Bronchial epithelial cell (primary cell): ENCODE measurements around the gene IYD. TPM values are rescaled to one million over a fixed set of nuclear protein-coding genes. Genes with fewer than 3 reads are reported as not detected.

Experiments used
- DNase-seq: peaks from one replicate; pipeline ENCODE4 v3.0.0-alpha.2; 2010; ENCODE audit warnings: low read depth
- FAIRE-seq: peaks from 2 replicates; lab custom pipeline; 2011; peaks lifted over from hg19 to GRCh38; lab: Jason Lieb, UNC
- H3K27me3 ChIP-seq: 2 replicates; pipeline ENCODE4 v1.5.1; 2011; ENCODE audit warnings: low read length; ENCODE audit not compliant: control insufficient read depth, insufficient read depth
- H3K36me3 ChIP-seq: 2 replicates; pipeline ENCODE4 v1.5.1; 2011; ENCODE audit warnings: low read length; ENCODE audit not compliant: control insufficient read depth, insufficient read depth
- H3K4me3 ChIP-seq: 2 replicates; pipeline ENCODE4 v1.5.1; 2011; ENCODE audit warnings: mild to moderate bottlenecking, low read depth, low read length, control low read depth
- total RNA-seq: library from RNA; depleted of rRNA; stranded (reverse); fragments of >200 nt; gene quantifications from 2 replicates; pipeline ENCODE4 v1.2.1, GENCODE V29; 2014
- TF ChIP-seq, protein P1 (sequence below): IDR thresholded peaks from 2 replicates; pipeline ENCODE4 v1.5.1; 2011; ENCODE audit warnings: mild to moderate bottlenecking, moderate library complexity, low read length, control low read depth, inconsistent platforms; ENCODE audit not compliant: insufficient read depth, severe bottlenecking

IYD gene
- total RNA-seq, 1 donor from 2014 or later, result not detected

GRCh38 chr6:150403458-150404246, 34.8 kb downstream of the IYD start:
- FAIRE-seq (peak; percentile 13), DNase-seq (peak; percentile 89)
- TF ChIP-seq, protein P1, sequence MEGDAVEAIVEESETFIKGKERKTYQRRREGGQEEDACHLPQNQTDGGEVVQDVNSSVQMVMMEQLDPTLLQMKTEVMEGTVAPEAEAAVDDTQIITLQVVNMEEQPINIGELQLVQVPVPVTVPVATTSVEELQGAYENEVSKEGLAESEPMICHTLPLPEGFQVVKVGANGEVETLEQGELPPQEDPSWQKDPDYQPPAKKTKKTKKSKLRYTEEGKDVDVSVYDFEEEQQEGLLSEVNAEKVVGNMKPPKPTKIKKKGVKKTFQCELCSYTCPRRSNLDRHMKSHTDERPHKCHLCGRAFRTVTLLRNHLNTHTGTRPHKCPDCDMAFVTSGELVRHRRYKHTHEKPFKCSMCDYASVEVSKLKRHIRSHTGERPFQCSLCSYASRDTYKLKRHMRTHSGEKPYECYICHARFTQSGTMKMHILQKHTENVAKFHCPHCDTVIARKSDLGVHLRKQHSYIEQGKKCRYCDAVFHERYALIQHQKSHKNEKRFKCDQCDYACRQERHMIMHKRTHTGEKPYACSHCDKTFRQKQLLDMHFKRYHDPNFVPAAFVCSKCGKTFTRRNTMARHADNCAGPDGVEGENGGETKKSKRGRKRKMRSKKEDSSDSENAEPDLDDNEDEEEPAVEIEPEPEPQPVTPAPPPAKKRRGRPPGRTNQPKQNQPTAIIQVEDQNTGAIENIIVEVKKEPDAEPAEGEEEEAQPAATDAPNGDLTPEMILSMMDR, result no peak
- H3K4me3 ChIP-seq, result no peak overlapping the region
- H3K27me3 ChIP-seq, result peaks cover 2% of the 10 kb centered on the region
- no peaks in the 10 kb centered on the region for H3K36me3 ChIP-seq

- FAIRE-seq, result no peak
- peak; percentile 39 for DNase-seq
- no peak overlapping the region for H3K4me3 ChIP-seq
- TF ChIP-seq, protein P1, result no peak
- no peaks in the 10 kb centered on the region for H3K36me3 ChIP-seq
- H3K27me3 ChIP-seq, result peaks cover 2% of the 10 kb centered on the region
Observed at GRCh38 chr6:150406948-150407347, 38.1 kb downstream of the IYD start.

- DNase-seq (no peak), FAIRE-seq (no peak)
- no peaks in the 10 kb centered on the region for H3K36me3 ChIP-seq
- TF ChIP-seq, protein P1, result no peak
- H3K27me3 ChIP-seq, result peaks cover 2% of the 10 kb centered on the region
- no peak overlapping the region for H3K4me3 ChIP-seq
Observed at GRCh38 chr6:150408842-150409241, 40.0 kb downstream of the IYD start.

DNA sequence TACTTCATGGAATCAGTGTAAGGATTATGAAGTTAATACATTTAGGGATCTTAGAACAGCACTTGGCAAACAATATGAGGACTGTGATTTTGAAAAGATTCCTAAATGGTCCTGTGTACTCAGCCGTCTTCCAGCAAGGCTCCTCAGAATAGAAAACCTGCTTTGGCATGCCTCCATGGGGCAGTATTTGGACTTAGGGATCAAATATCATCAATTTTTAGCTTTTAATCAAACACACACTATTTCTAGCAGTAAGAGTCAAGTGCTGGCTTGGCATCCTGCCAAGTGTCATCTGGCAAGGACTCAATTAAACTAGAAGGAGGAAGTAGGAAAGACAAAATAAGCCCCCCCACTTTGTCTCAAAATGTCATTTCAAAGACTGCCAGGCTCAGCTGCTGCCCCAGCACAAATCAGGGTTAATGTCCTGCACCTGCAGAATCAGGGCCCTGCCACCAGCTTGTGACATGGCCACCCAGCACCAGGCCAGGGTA, 40.8 kb downstream of the IYD start:
- Histone ChIP-seq H3K36me3 (no peaks in the 10 kb centered on the region), H3K4me3 (no peak overlapping the region), H3K27me3 (peaks cover 2% of the 10 kb centered on the region)
- DNase-seq (no peak), FAIRE-seq (no peak)
- TF ChIP-seq, protein P1, result no peak

- TF ChIP-seq, protein P1, result no peak
- Histone ChIP-seq H3K4me3 (no peak overlapping the region), H3K27me3 (peaks cover 2% of the 10 kb centered on the region), H3K36me3 (no peaks in the 10 kb centered on the region)
- DNase-seq, result no peak
- no peak for FAIRE-seq
Observed at GRCh38 chr6:150410399-150410798, 41.6 kb downstream of the IYD start.
